K562 (cell line): ENCODE measurements around the gene CCN2. TPM values are rescaled to one million over a fixed set of nuclear protein-coding genes. Genes with fewer than 3 reads are reported as not detected.

Experiments
- ATAC-seq: fragments of 200-7000 bp; cut with Tn5 transposase; 3 replicates; pipeline ENCODE4 v1.9.1; 2020; ENCODE audit warnings: moderate library complexity
- BruUV-seq: library from RNA; stranded (reverse); fragments of 400-500 nt; replicated peaks from 2 replicates; lab custom pipeline; 2021; lab: Mats Ljungman, UMichigan
- CTCF ChIA-PET: fragments of 300-600 bp; formaldehyde crosslinking; extraction: SDS; loops from one replicate; lab custom pipeline; 2021; ENCODE audit warnings: low intra/inter-chr PET ratio; lab: Yijun Ruan, JAX
- POLR2A ChIA-PET: fragments of 300-600, 350-650 bp; sonication (Branson Sonifier 250); formaldehyde crosslinking; extraction: SDS; loops from one replicate; lab custom pipeline; 2021; ENCODE audit warnings: antibody characterized with exemption, inconsistent platforms; lab: Yijun Ruan, JAX
- DNase-seq, 4 experiments: peaks; one replicate each; pipeline versions ENCODE4 v3.0.0 to v3.0.0-alpha.2; 2011 to 2018; ENCODE audit warnings: low spot score in 3 of 4, mixed read lengths in 3 of 4; ENCODE audit errors: extremely low read depth in 1 of 4
- FAIRE-seq: peaks from 2 replicates; lab custom pipeline; 2011; peaks lifted over from hg19 to GRCh38; lab: Jason Lieb, UNC
- H2AFZ ChIP-seq: 2 replicates; pipeline ENCODE4 v1.6.0; 2011; ENCODE audit warnings: low read depth, low read length, control low read depth, inconsistent platforms
- H3K27ac ChIP-seq: fragments of 200-600 bp; 3 replicates; pipeline ENCODE4 v1.8.0; 2011; ENCODE audit warnings: low read depth, mild to moderate bottlenecking, control low read depth, inconsistent platforms, low read length, moderate library complexity, mixed read lengths; ENCODE audit errors: extremely low read depth
- H3K27me3 ChIP-seq, 2 experiments: fragments of 300-600 bp in 1 of 2; 2 replicates in 1 of 2; 3 replicates in 1 of 2; pipeline versions ENCODE4 v1.6.0 to v1.8.0; 2011; ENCODE audit warnings: inconsistent platforms in 2 of 2, low read length in 2 of 2, mild to moderate bottlenecking in 1 of 2, mixed read lengths in 1 of 2, moderate library complexity in 1 of 2; ENCODE audit not compliant: control insufficient read depth in 2 of 2, insufficient read depth in 2 of 2
- H3K36me3 ChIP-seq: fragments of 300-600 bp; 3 replicates; pipeline ENCODE4 v1.8.0; 2011; ENCODE audit warnings: mild to moderate bottlenecking, low read length, inconsistent platforms; ENCODE audit not compliant: control insufficient read depth, insufficient read depth
- H3K4me1 ChIP-seq, 2 experiments: fragments of 200-600 bp in 1 of 2; replicated peaks in 1 of 2; 2 replicates in 1 of 2; 3 replicates in 1 of 2; pipeline versions ENCODE4 v1.5.1 to v1.8.0; 2011; ENCODE audit warnings: inconsistent platforms in 2 of 2, low read length in 2 of 2, mild to moderate bottlenecking in 1 of 2, mixed read lengths in 1 of 2, moderate library complexity in 1 of 2; ENCODE audit not compliant: control insufficient read depth in 2 of 2, insufficient read depth in 2 of 2
- H3K4me2 ChIP-seq: 2 replicates; pipeline ENCODE4 v1.6.1; 2011; ENCODE audit warnings: low read length, control low read depth, inconsistent platforms, mixed read lengths; ENCODE audit not compliant: insufficient read depth
- H3K4me3 ChIP-seq: fragments of 200-600 bp; sonication (generic), shearing (Covaris generic); 2 replicates; pipeline ENCODE4 v1.5.1; 2016; ENCODE audit warnings: control low read depth, inconsistent platforms
- H3K79me2 ChIP-seq: fragments of 200-600 bp; 3 replicates; pipeline ENCODE4 v1.8.0; 2011; ENCODE audit warnings: low read length, inconsistent platforms; ENCODE audit not compliant: control insufficient read depth, insufficient read depth
- H3K9ac ChIP-seq, 2 experiments: 2 replicates each; pipeline versions ENCODE4 v1.6.0 to v1.6.1; 2011; ENCODE audit warnings: low read depth in 2 of 2, low read length in 2 of 2, control low read depth in 1 of 2, inconsistent platforms in 1 of 2, mild to moderate bottlenecking in 1 of 2, mixed read lengths in 1 of 2; ENCODE audit not compliant: insufficient read depth in 1 of 2
- H3K9me1 ChIP-seq: one replicate; pipeline ENCODE4 v1.6.0; 2011; ENCODE audit warnings: inconsistent platforms, mild to moderate bottlenecking, low read length, moderate library complexity; ENCODE audit not compliant: control insufficient read depth, insufficient read depth
- H3K9me3 ChIP-seq: replicated peaks from 2 replicates; pipeline ENCODE4 v1.5.1; 2011; ENCODE audit warnings: low read depth, low read length, inconsistent platforms; ENCODE audit not compliant: control insufficient read depth, insufficient read depth
- H4K20me1 ChIP-seq: replicated peaks from 2 replicates; pipeline ENCODE4 v1.6.1; 2011; ENCODE audit warnings: low read length, inconsistent platforms, mixed read lengths; ENCODE audit not compliant: control insufficient read depth, insufficient read depth
- E2F4 ChIP-seq: sonication (generic); formaldehyde crosslinking; IDR thresholded peaks from 2 replicates; pipeline ENCODE4 v1.8.0; 2022; ENCODE audit warnings: mild to moderate bottlenecking, low read depth, missing genetic modification reagents
- GATA2 ChIP-seq: sonication (generic); formaldehyde crosslinking; IDR thresholded peaks from 2 replicates; pipeline ENCODE4 v1.4.0; 2020; ENCODE audit warnings: mild to moderate bottlenecking, missing genetic modification reagents
- GTF2A2 ChIP-seq: IDR thresholded peaks from 2 replicates; pipeline ENCODE4 v1.6.1; 2016; ENCODE audit warnings: mild to moderate bottlenecking, missing genetic modification characterization, missing compliant biosample characterization
- MEF2D ChIP-seq: conservative IDR thresholded peaks from 2 replicates; pipeline ENCODE4 v1.6.1; 2016; ENCODE audit warnings: low read depth, missing genetic modification characterization, missing compliant biosample characterization
- SIRT6 ChIP-seq: IDR thresholded peaks from one replicate; pipeline ENCODE4 v1.6.1; 2012; ENCODE audit warnings: low read depth, mild to moderate bottlenecking, control low read depth, inconsistent platforms, low read length, moderate library complexity
- ZFP36 ChIP-seq: fragments of 150-350 bp; IDR thresholded peaks from 2 replicates; pipeline ENCODE4 v1.6.1; 2018; ENCODE audit warnings: low read length, low read depth; ENCODE audit not compliant: partially characterized antibody
- ZNF444 ChIP-seq: fragments of 250-450 bp; sonication (Bioruptor Pico); IDR thresholded peaks from 2 replicates; pipeline ENCODE4 v1.4.0; 2020; ENCODE audit warnings: mild to moderate bottlenecking, moderate library complexity
- ZNF584 ChIP-seq: fragments of 200-800 bp; sonication (Bioruptor generic); IDR thresholded peaks from 2 replicates; pipeline ENCODE4 v1.6.1; 2016; ENCODE audit warnings: low read depth, mild to moderate bottlenecking, missing genetic modification characterization, missing compliant biosample characterization
- WGBS: fragments of 100-300 bp; shearing (Covaris generic); methylation state at CpG from one replicate; pipeline ENCODE4 v1.1.6; 2016; ENCODE audit warnings: low coverage, mixed read lengths; ENCODE audit not compliant: insufficient coverage; ENCODE audit errors: missing lambda C conversion rate; 5-methylcytosine and 5-hydroxymethylcytosine counted together
- in situ Hi-C: fragments of 300-500 bp; cut with MboI; formaldehyde crosslinking; loops from 4 replicates; pipeline ENCODE4 v1.15.0; 2018; ENCODE audit warnings: inconsistent platforms, mixed read lengths
- intact Hi-C: fragments of 100-400 bp; cut with micrococcal nuclease; formaldehyde crosslinking; loops from 2 replicates; pipeline ENCODE4 v1.14.2; 2022
- polyA plus RNA-seq, 8 experiments: library from polyadenylated mRNA; depleted of rRNA in 4 of 8; stranded (reverse) in 5 of 8; unstranded in 3 of 8; fragments of >200 nt; fragmentation: Nextera tagmentation in 2 of 8; fragmentation: Illumina TruSeq in 1 of 8; extraction: Ambion mirVana in 2 of 8; extraction: Trizol in 1 of 8; gene quantifications; 2 replicates each; pipeline versions ENCODE4 v1.2.1 to v1.2.3, GENCODE V29; 2011 to 2014; ENCODE audit warnings: inconsistent platforms in 1 of 8, missing spikeins in 1 of 8
- total RNA-seq, 7 experiments: library from RNA; depleted of rRNA in 6 of 7; stranded (reverse); fragments of >200 nt in 6 of 7; fragmentation: Illumina TruSeq in 2 of 7; extraction: Trizol in 2 of 7; gene quantifications; 2 replicates each; pipeline versions ENCODE4 v1.2.1 to v1.2.3, GENCODE V29; 2011 to 2021; ENCODE audit warnings: low replicate concordance in 1 of 7

Gene CCN2
- total and polyA plus RNA-seq, 9 of the 15 experiments (the other 6 are each of a cell fraction or from before 2014, with no cell fraction given), result 0.40 TPM; not detected in 8

- TF ChIP-seq MEF2D (tag) (no peak), SIRT6 (no peak), GTF2A2 (tag) (no peak), GATA2 (no peak)
Observed at GRCh38 chr6:131949620-131949908, 1.6 kb downstream of the CCN2 start (continued).

GRCh38 chr6:131948692-131949619 lies 2.2 kb downstream of the CCN2 start:
- Histone ChIP-seq H3K9ac (no peak overlapping the region), H3K27ac (no peak overlapping the region), H3K4me2 (no peak overlapping the region), H3K27me3 (peaks cover 5 to 14% of the 10 kb centered on the region in 2 experiments; a peak in 4 of 5 replicates), H4K20me1 (no peaks in the 10 kb centered on the region), H3K9me1 (no peaks in the 10 kb centered on the region), H2AFZ (no peak overlapping the region), H3K79me2 (no peaks in the 10 kb centered on the region), H3K36me3 (no peaks in the 10 kb centered on the region), H3K4me3 (no peak overlapping the region), H3K9me3 (no peaks in the 10 kb centered on the region), H3K4me1 (peaks cover 0 to 5% of the 10 kb centered on the region in 2 experiments; a peak in 1 of 5 replicates)
- DNase-seq (no peak), FAIRE-seq (no peak), ATAC-seq (no peak)
- no TSS peak for BruUV-seq
- ChIA-PET CTCF (no interaction called here), POLR2A (no interaction called here)
- in situ Hi-C loops (no loop called here), intact Hi-C loops (no loop called here)
- under 1% methylated on average over 18 of the region's 18 CpGs for WGBS
- TF ChIP-seq E2F4 (no peak), ZNF584 (CRISPR knock-in tag) (no peak), ZFP36 (no peak), ZNF444 (CRISPR knock-in tag) (no peak)
